ENCODE results near the gene ZNF687. TPM values are rescaled to one million over a fixed set of nuclear protein-coding genes. Genes with fewer than 3 reads are reported as not detected.

ZNF687 gene
- total RNA-seq, 1 experiment from 2014 or later: 56.8 TPM

- TF ChIP-seq CDX4 (CRISPR knock-in tag; IDR thresholded peaks at IDR 0.05; ENCODE audit: borderline replicate concordance): no peak
- no peak for TF ChIP-seq PRRX2 (CRISPR knock-in tag; IDR thresholded peaks at IDR 0.05)
- TF ChIP-seq ARID4B (CRISPR knock-in tag; IDR thresholded peaks at IDR 0.05; ENCODE audit: borderline replicate concordance): peak; percentile 22; the same call in 1 of the 2 replicates
These were observed at the start of gene ZNF687 (continued) for GRCh38 chr1:151281969-151282882.

GRCh38 chr1:151235235-151235634 is 46.9 kb upstream of the ZNF687 start:
- ChIA-PET CTCF (interaction anchor here (1.0 kb wide), 1 partner anchor 16 kb away, joined by 3 read pairs; no protein-coding TSS in a partner anchor), POLR2A (no interaction called here)
- no peak for TF ChIP-seq PRDM15 (CRISPR knock-in tag; IDR thresholded peaks at IDR 0.05)
- TF ChIP-seq AR (CRISPR knock-in tag; IDR thresholded peaks at IDR 0.05): no peak
- no peak for TF ChIP-seq ZNF263 (CRISPR knock-in tag; IDR thresholded peaks at IDR 0.05; ENCODE audit: low read depth)
- no peak for TF ChIP-seq ZNF219 (CRISPR knock-in tag; IDR thresholded peaks at IDR 0.05; ENCODE audit: borderline replicate concordance)
- TF ChIP-seq ATF3 (CRISPR knock-in tag; conservative IDR thresholded peaks at IDR 0.05): no peak
- no peak for TF ChIP-seq CDX4 (CRISPR knock-in tag; IDR thresholded peaks at IDR 0.05; ENCODE audit: borderline replicate concordance)
- no peak for TF ChIP-seq ZNF512 (CRISPR knock-in tag; IDR thresholded peaks at IDR 0.05; ENCODE audit: borderline replicate concordance)
- no peak for TF ChIP-seq IRF2 (CRISPR knock-in tag; IDR thresholded peaks at IDR 0.05; ENCODE audit: borderline replicate concordance, low read depth)
- TF ChIP-seq STAT6 (CRISPR knock-in tag; conservative IDR thresholded peaks at IDR 0.05; ENCODE audit: low read depth): no peak
- TF ChIP-seq ATF6 (CRISPR knock-in tag; IDR thresholded peaks at IDR 0.05): no peak

More at GRCh38 chr1:151235235-151235634, 46.9 kb upstream of the ZNF687 start:
- no peak for DNase-seq (ENCODE audit: low spot score)
- Mint-ChIP-seq H3K4me3 (no peak overlapping the region), H3K27me3 (ENCODE audit: low read depth) (no peaks in the 10 kb centered on the region), H3K4me1 (no peaks in the 10 kb centered on the region), H3K27ac (peak overlapping the region; percentile 36; the same call in 1 of the 2 replicates), H3K9me3 (no peaks in the 10 kb centered on the region), H3K36me3 (peaks cover 88% of the 10 kb centered on the region)
- ATAC-seq: no peak
